OCI-LY3 (cell line): ENCODE data around the gene CCDC69.

Experiments
- H2AFZ ChIP-seq: fragments of 200-600, 300-600 bp; shearing (Covaris generic); 2 replicates; pipeline ENCODE4 v1.6.0; 2014; ENCODE audit warnings: antibody characterized with exemption, low read depth, low read length
- H3K27ac ChIP-seq: fragments of 200-600, 300-600 bp; sonication (generic); 2 replicates; pipeline ENCODE4 v1.5.1; 2014; ENCODE audit warnings: mild to moderate bottlenecking, low read length, moderate library complexity, mixed read lengths
- H3K27me3 ChIP-seq: fragments of 200-600, 300-600 bp; sonication (generic); 2 replicates; pipeline ENCODE4 v1.6.1; 2014; ENCODE audit warnings: low read depth, low read length, mixed read lengths
- H3K36me3 ChIP-seq: fragments of 200-600, 300-600 bp; sonication (generic); replicated peaks from 2 replicates; pipeline ENCODE3; 2014; ENCODE audit warnings: low read depth, low read length, mixed read lengths
- H3K4me1 ChIP-seq: fragments of 300-600, 200-600 bp; sonication (generic); 2 replicates; pipeline ENCODE4 v1.6.1; 2014; ENCODE audit warnings: low read length, mixed read lengths
- H3K4me2 ChIP-seq: fragments of 200-600, 300-600 bp; sonication (generic); 2 replicates; pipeline ENCODE4 v1.6.1; 2014; ENCODE audit warnings: low read length, mixed read lengths
- H3K4me3 ChIP-seq: fragments of 300-600, 200-600 bp; sonication (generic); 2 replicates; pipeline ENCODE4 v1.5.1; 2014; ENCODE audit warnings: antibody characterized with exemption, mild to moderate bottlenecking, low read length, moderate library complexity
- H3K79me2 ChIP-seq: fragments of 300-600, 200-600 bp; shearing (Covaris generic); 2 replicates; pipeline ENCODE4 v1.6.1; 2014; ENCODE audit warnings: mild to moderate bottlenecking, low read length, mixed read lengths
- H3K9ac ChIP-seq: fragments of 300-600, 200-600 bp; shearing (Covaris generic); 2 replicates; pipeline ENCODE4 v1.6.0; 2014; ENCODE audit warnings: mild to moderate bottlenecking, low read length, moderate library complexity
- H3K9me3 ChIP-seq: fragments of 200-600, 300-600 bp; shearing (Covaris generic); 2 replicates; pipeline ENCODE4 v1.6.1; 2014; ENCODE audit warnings: low read length, mixed read lengths; ENCODE audit not compliant: insufficient read depth
- H4K20me1 ChIP-seq: fragments of 200-600, 300-600 bp; sonication (generic); 2 replicates; pipeline ENCODE4 v1.6.1; 2016; ENCODE audit warnings: low read length, mixed read lengths; ENCODE audit not compliant: insufficient read depth
- CTCF ChIP-seq: fragments of 200-600, 300-600 bp; sonication (generic); IDR thresholded peaks from 2 replicates; pipeline ENCODE4 v1.5.1; 2014; ENCODE audit warnings: antibody characterized with exemption, low read length, low read depth
- EZH2phosphoT487 ChIP-seq: fragments of 200-600 bp; shearing (Covaris generic); IDR thresholded peaks from 2 replicates; pipeline ENCODE4 v1.6.1; 2018; ENCODE audit warnings: antibody characterized with exemption, mixed run types, low read depth

CCDC69 gene

DNA sequence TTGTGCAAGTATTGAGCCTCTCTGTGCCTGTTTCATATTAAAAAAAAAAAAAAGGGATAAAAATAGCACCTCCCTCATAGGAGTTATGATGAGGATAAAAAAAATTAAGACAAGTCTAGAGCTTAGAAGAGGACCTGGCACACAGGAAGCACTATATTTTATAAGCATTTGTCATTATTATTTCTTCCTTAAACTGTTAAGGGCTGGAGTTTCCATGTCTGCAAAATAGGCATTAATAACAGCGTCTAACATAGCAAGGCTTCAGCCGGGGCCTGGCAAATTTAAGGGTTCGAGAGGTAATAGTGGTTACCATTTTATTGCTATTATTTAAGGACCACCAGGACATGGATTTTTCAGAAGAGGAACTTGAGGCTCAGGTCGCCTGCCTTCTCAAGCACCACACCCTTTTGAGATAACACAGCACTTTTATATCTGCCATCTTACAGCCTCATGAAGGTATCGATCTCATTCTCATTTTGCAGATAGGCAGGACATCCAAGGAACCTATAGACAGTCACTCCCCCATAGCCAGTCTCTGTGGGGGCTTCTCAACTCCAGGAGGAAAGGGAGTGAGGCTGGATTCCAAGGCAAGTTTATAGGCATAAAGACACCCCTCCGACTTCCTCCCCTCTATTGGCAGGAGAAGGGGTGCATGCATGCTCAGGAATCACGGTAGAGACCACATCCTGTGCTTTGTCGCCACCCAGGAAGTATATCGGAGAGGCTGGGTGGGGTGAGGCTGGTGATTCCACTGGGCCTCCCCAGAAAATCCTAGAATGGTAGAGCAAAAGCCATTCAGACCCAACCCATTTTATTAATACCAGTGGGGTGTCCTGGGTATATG, 68.7 kb downstream of the CCDC69 start:
- H3K4me3 ChIP-seq, result no peak overlapping the region
- no peaks in the 10 kb centered on the region for H3K79me2 ChIP-seq
- TF ChIP-seq EZH2phosphoT487 (no peak), CTCF (no peak)
- peaks cover 76% of the 10 kb centered on the region for H3K4me1 ChIP-seq
- H3K36me3 ChIP-seq, result no peaks in the 10 kb centered on the region
- peak overlapping the region; percentile 38 for H3K4me2 ChIP-seq
- peaks cover 20% of the 10 kb centered on the region for H3K27me3 ChIP-seq
- no peaks in the 10 kb centered on the region for H3K9me3 ChIP-seq
- H3K27ac ChIP-seq, result no peak overlapping the region
- H2AFZ ChIP-seq, result 0 out of 2 replicates have a peak overlapping the region, but pooled peaks have one; percentile 16
- no peak overlapping the region for H3K9ac ChIP-seq
- H4K20me1 ChIP-seq, result no peaks in the 10 kb centered on the region

GRCh38 chr5:151153766-151154272, 70.1 kb downstream of the CCDC69 start:
- Histone ChIP-seq H4K20me1 (no peaks in the 10 kb centered on the region), H3K27ac (peak overlapping the region; percentile 37; the same call in 1 of the 2 replicates), H3K9me3 (no peaks in the 10 kb centered on the region), H2AFZ (no peak overlapping the region), H3K27me3 (peaks cover 19% of the 10 kb centered on the region), H3K4me3 (peak overlapping the region; percentile 10; the same call in 1 of the 2 replicates), H3K4me2 (peak overlapping the region; percentile 55), H3K4me1 (peaks cover 70% of the 10 kb centered on the region), H3K36me3 (no peaks in the 10 kb centered on the region), H3K79me2 (no peaks in the 10 kb centered on the region), H3K9ac (no peak overlapping the region)
- TF ChIP-seq EZH2phosphoT487, result no peak
- TF ChIP-seq CTCF, result no peak

- peak overlapping the region; percentile 37; the same call in 1 of the 2 replicates for H3K27ac ChIP-seq
- peaks cover 14% of the 10 kb centered on the region for H3K27me3 ChIP-seq
- peak overlapping the region; percentile 10; the same call in 1 of the 2 replicates for H3K4me3 ChIP-seq
- H3K4me1 ChIP-seq, result peaks cover 68% of the 10 kb centered on the region
- no peaks in the 10 kb centered on the region for H4K20me1 ChIP-seq
- no peaks in the 10 kb centered on the region for H3K36me3 ChIP-seq
- no peak overlapping the region for H3K9ac ChIP-seq
- H3K79me2 ChIP-seq, result no peaks in the 10 kb centered on the region
- H3K4me2 ChIP-seq, result peak overlapping the region; percentile 55
- H3K9me3 ChIP-seq, result no peaks in the 10 kb centered on the region
- TF ChIP-seq CTCF (no peak), EZH2phosphoT487 (no peak)
- H2AFZ ChIP-seq, result no peak overlapping the region
Observed at GRCh38 chr5:151153300-151153699, 70.6 kb downstream of the CCDC69 start.

GRCh38 chr5:151151793-151152192, 72.1 kb downstream of the CCDC69 start:
- H3K9ac ChIP-seq, result no peak overlapping the region
- no peak overlapping the region for H3K4me2 ChIP-seq
- H3K27ac ChIP-seq, result no peak overlapping the region
- H3K36me3 ChIP-seq, result no peaks in the 10 kb centered on the region
- H4K20me1 ChIP-seq, result no peaks in the 10 kb centered on the region
- H3K4me3 ChIP-seq, result no peak overlapping the region
- 0 out of 2 replicates have a peak, but pooled peaks cover 3% of the 10 kb centered on the region for H3K27me3 ChIP-seq
- H3K4me1 ChIP-seq, result peaks cover 64% of the 10 kb centered on the region
- TF ChIP-seq EZH2phosphoT487, result no peak
- no peak for TF ChIP-seq CTCF
- no peaks in the 10 kb centered on the region for H3K9me3 ChIP-seq
- no peak overlapping the region for H2AFZ ChIP-seq
- H3K79me2 ChIP-seq, result no peaks in the 10 kb centered on the region
